PFSK-1 (cell line): ENCODE data around the gene YTHDF1.

Source experiments
- FOXP2 ChIP-seq: optimal IDR thresholded peaks from 2 replicates; pipeline ENCODE3; 2011; ENCODE audit warnings: borderline replicate concordance, control low read depth, inconsistent platforms; ENCODE audit not compliant: insufficient read depth; ENCODE audit errors: extremely low read length, extremely low read depth
- POLR2AphosphoS5 ChIP-seq: IDR thresholded peaks from 2 replicates; pipeline ENCODE4 v1.6.1; 2012; ENCODE audit warnings: low read depth, mild to moderate bottlenecking, control low read depth, low read length, moderate library complexity
- REST ChIP-seq, 2 experiments: IDR thresholded peaks; 2 replicates each; pipeline versions ENCODE4 v1.6.1 to v1.8.0; 2011 to 2012; ENCODE audit warnings: low read depth in 2 of 2, low read length in 2 of 2, control low read depth in 1 of 2, inconsistent platforms in 1 of 2, mild to moderate bottlenecking in 1 of 2, moderate library complexity in 1 of 2; ENCODE audit not compliant: insufficient read depth in 1 of 2
- SIN3A ChIP-seq: IDR thresholded peaks from 2 replicates; pipeline ENCODE4 v1.6.1; 2012; ENCODE audit warnings: mild to moderate bottlenecking, low read length, moderate library complexity, borderline replicate concordance; ENCODE audit not compliant: insufficient read depth
- TAF1 ChIP-seq: IDR thresholded peaks from 2 replicates; pipeline ENCODE4 v1.6.1; 2012; ENCODE audit warnings: low read length, control low read depth, borderline replicate concordance; ENCODE audit not compliant: insufficient read depth

The YTHDF1 gene

GRCh38 chr20:63224412-63225081 is 8.6 kb upstream of the YTHDF1 start:
- no peak for TF ChIP-seq SIN3A
- TF ChIP-seq FOXP2, result no peak
- TF ChIP-seq TAF1, result no peak
- no peak for TF ChIP-seq POLR2AphosphoS5
- TF ChIP-seq REST (IDR thresholded peaks at IDR 0.05; ENCODE audit: insufficient read depth in 1 of 2, low read depth in 2 of 2, low read length in 2 of 2), result no peak

- TF ChIP-seq SIN3A (no peak), POLR2AphosphoS5 (no peak), FOXP2 (no peak), TAF1 (no peak), REST (IDR thresholded peaks at IDR 0.05; ENCODE audit: insufficient read depth in 1 of 2, low read depth in 2 of 2, low read length in 2 of 2) (no peak)
Observed at GRCh38 chr20:63223826-63224207, 7.9 kb upstream of the YTHDF1 start.

GRCh38 chr20:63223121-63223825 is 7.3 kb upstream of the YTHDF1 start:
- 0 out of 4 replicates have a peak, but pooled peaks of 1 of the 2 experiments have one; percentile 20 for TF ChIP-seq REST (IDR thresholded peaks at IDR 0.05; ENCODE audit: insufficient read depth in 1 of 2, low read depth in 2 of 2, low read length in 2 of 2)
- no peak for TF ChIP-seq SIN3A
- TF ChIP-seq FOXP2, result no peak

GRCh38 chr20:63222541-63222940 is 6.6 kb upstream of the YTHDF1 start:
- TF ChIP-seq POLR2AphosphoS5 (no peak), SIN3A (no peak), TAF1 (no peak), FOXP2 (no peak), REST (IDR thresholded peaks at IDR 0.05; ENCODE audit: insufficient read depth in 1 of 2, low read depth in 2 of 2, low read length in 2 of 2) (no peak)
